Stimulated activated CD8-positive, alpha-beta memory T cell treated with anti-CD3 and anti-CD28 coated beads, Interleukin-12 subunit alpha, Interleukin-12 subunit beta, amount 100 ng/mL, for 24 hours (primary cell): ENCODE data around the gene B4GALT7.

Experiments
- DNase-seq: peaks from one replicate; pipeline ENCODE4 v3.0.0-alpha.2; 2020; ENCODE audit errors: extremely low read depth

B4GALT7 gene

GRCh38 chr5:177593511-177593910 is 6.4 kb upstream of the B4GALT7 start:
- no peak for DNase-seq

- DNase-seq: no peak
Observed at GRCh38 chr5:177594071-177594470, 5.9 kb upstream of the B4GALT7 start.

- no peak for DNase-seq
Observed at GRCh38 chr5:177595026-177595585, 4.8 kb upstream of the B4GALT7 start.

- no peak for DNase-seq
Observed at GRCh38 chr5:177595991-177596774, 3.7 kb upstream of the B4GALT7 start.

- DNase-seq: no peak
Observed at GRCh38 chr5:177596775-177597238, 3.1 kb upstream of the B4GALT7 start.

- no peak for DNase-seq
Observed at GRCh38 chr5:177598477-177598876, 1.5 kb upstream of the B4GALT7 start.

- no peak for DNase-seq
Observed at GRCh38 chr5:177600508-177601018, 631 bp downstream of the B4GALT7 start.

- DNase-seq: no peak
Observed at GRCh38 chr5:177601126-177601525, 1.2 kb downstream of the B4GALT7 start.

- DNase-seq: no peak
Observed at GRCh38 chr5:177601577-177602457, 1.9 kb downstream of the B4GALT7 start.

GRCh38 chr5:177602458-177602830 is 2.5 kb downstream of the B4GALT7 start:
- no peak for DNase-seq

GRCh38 chr5:177603631-177604030 is 3.7 kb downstream of the B4GALT7 start:
- DNase-seq: no peak

- DNase-seq: no peak
Observed at GRCh38 chr5:177604116-177604521, 4.2 kb downstream of the B4GALT7 start.

GRCh38 chr5:177604656-177605055 is 4.7 kb downstream of the B4GALT7 start:
- DNase-seq: no peak

- no peak for DNase-seq
Observed at GRCh38 chr5:177605078-177605477, 5.1 kb downstream of the B4GALT7 start.

- no peak for DNase-seq
Observed at GRCh38 chr5:177605667-177606066, 5.7 kb downstream of the B4GALT7 start.

GRCh38 chr5:177606071-177607051 is 6.4 kb downstream of the B4GALT7 start:
- DNase-seq: no peak

GRCh38 chr5:177607115-177607451 is 7.2 kb downstream of the B4GALT7 start:
- no peak for DNase-seq

GRCh38 chr5:177607452-177608192 is 7.7 kb downstream of the B4GALT7 start:
- peak; percentile 25 for DNase-seq

- no peak for DNase-seq
Observed at GRCh38 chr5:177608243-177609075, 8.5 kb downstream of the B4GALT7 start.
